ENCODE data around the gene FSTL4. TPM values are rescaled to one million over a fixed set of nuclear protein-coding genes. Genes with fewer than 3 reads are reported as not detected.

Gene FSTL4
- total RNA-seq, 6 donors from 2014 or later: 0.49 to 4.6 (median 1.1) TPM

DNA sequence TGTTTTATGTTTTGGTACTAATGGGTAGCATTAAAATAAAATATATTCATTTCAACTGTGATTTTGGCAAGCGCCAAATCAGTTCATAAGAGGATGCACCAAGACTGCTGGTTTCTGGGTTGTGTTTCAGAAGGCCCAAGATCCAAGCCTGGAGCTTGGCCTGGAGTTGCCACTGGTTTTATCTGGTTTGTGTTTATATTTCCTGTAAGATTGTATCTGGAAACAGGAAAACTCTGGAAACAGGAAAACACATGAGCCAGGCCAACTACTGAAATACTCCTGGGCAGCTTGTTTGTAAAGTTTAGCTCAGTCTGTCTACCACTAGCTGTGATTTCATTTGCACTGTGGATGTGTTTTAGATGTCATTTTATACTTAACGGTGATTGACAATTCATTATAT, 5.5 kb downstream of the FSTL4 start:
- no peak overlapping the region for H3K27ac ChIP-seq
- H3K27me3 ChIP-seq: peaks cover 0 to 7% (median 5%) of the 10 kb centered on the region in 4 donors
- 70 to 82% methylated on average over 2 of the region's 2 CpGs for WGBS, 2 donors
- H3K9me3 ChIP-seq: no peaks in the 10 kb centered on the region
- DNase-seq: no peak
- no peak overlapping the region for H3K4me3 ChIP-seq
- no peak for TF ChIP-seq POLR2AphosphoS5 (IDR thresholded peaks at IDR 0.05)
- TF ChIP-seq, protein P1, sequence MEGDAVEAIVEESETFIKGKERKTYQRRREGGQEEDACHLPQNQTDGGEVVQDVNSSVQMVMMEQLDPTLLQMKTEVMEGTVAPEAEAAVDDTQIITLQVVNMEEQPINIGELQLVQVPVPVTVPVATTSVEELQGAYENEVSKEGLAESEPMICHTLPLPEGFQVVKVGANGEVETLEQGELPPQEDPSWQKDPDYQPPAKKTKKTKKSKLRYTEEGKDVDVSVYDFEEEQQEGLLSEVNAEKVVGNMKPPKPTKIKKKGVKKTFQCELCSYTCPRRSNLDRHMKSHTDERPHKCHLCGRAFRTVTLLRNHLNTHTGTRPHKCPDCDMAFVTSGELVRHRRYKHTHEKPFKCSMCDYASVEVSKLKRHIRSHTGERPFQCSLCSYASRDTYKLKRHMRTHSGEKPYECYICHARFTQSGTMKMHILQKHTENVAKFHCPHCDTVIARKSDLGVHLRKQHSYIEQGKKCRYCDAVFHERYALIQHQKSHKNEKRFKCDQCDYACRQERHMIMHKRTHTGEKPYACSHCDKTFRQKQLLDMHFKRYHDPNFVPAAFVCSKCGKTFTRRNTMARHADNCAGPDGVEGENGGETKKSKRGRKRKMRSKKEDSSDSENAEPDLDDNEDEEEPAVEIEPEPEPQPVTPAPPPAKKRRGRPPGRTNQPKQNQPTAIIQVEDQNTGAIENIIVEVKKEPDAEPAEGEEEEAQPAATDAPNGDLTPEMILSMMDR (IDR thresholded peaks at IDR 0.05): no peak
- H3K36me3 ChIP-seq: no peaks in the 10 kb centered on the region
- H3K4me1 ChIP-seq: peaks cover 9 to 18% (median 12%) of the 10 kb centered on the region in 4 donors
- ATAC-seq (ENCODE audit: low FRiP score in 2 of 2): no peak

DNA sequence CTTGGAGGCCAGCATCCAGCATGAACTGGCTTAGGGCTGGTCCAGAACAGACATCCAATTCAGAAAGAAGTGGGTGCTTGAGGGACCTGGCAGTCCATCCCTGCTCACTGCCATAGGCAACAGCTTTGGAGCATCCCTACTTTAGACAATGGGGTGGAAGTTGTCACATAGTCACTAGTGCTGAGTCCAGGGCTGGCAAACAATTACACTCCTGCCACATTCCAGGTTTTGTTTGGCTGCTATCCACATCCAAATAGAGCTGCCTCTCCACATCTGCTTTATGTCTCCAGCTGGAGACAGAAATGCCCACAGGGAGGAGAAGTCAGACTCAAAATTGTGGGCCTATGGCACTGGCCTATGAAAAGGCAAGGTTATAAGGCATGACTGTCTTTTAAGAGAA, 7.0 kb downstream of the FSTL4 start:
- Histone ChIP-seq H3K9me3 (no peaks in the 10 kb centered on the region), H3K4me1 (peaks cover 0 to 6% (median 2%) of the 10 kb centered on the region in 4 donors), H3K27ac (no peak overlapping the region), H3K27me3 (no peaks in the 10 kb centered on the region), H3K36me3 (no peaks in the 10 kb centered on the region), H3K4me3 (no peak overlapping the region)
- DNase-seq: no peak
- no peak for ATAC-seq (ENCODE audit: low FRiP score in 2 of 2)
- TF ChIP-seq POLR2A (IDR thresholded peaks at IDR 0.05) (no peak), POLR2AphosphoS5 (IDR thresholded peaks at IDR 0.05) (no peak), EP300 (IDR thresholded peaks at IDR 0.05) (no peak)
- TF ChIP-seq, protein P1 (IDR thresholded peaks at IDR 0.05): no peak

DNA sequence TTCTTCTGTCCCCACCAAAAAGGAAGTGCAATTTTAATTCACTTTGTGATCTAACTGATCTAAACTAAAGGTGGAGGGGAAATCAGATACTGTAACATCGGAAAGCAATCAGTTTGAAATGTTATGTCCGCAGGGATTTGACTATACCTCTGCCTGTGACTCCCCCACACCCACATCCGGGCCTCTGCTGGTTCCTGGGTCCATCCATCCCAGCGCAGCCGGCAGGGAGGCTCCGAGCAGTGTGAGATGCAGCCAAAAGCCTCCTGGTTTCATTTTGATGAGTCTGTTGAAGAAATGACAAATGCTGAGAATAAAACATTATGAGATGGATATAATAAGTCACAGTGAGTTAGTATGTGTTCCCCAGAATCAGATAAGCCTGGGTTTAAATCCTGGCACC, 8.6 kb downstream of the FSTL4 start:
- ATAC-seq (ENCODE audit: low FRiP score in 2 of 2) (no peak), DNase-seq (no peak)
- H3K9me3 ChIP-seq: no peaks in the 10 kb centered on the region
- no peak overlapping the region for H3K4me3 ChIP-seq
- no peaks in the 10 kb centered on the region for H3K36me3 ChIP-seq
- WGBS, 2 donors: 76 to 78% methylated on average over 6 of the region's 6 CpGs
- H3K27me3 ChIP-seq: no peaks in the 10 kb centered on the region
- peaks cover 0 to 6% (median 2%) of the 10 kb centered on the region in 4 donors for H3K4me1 ChIP-seq
- no peak overlapping the region for H3K27ac ChIP-seq
- TF ChIP-seq POLR2AphosphoS5 (IDR thresholded peaks at IDR 0.05) (no peak), EP300 (IDR thresholded peaks at IDR 0.05) (no peak), POLR2A (IDR thresholded peaks at IDR 0.05) (no peak)
- TF ChIP-seq, protein P1 (IDR thresholded peaks at IDR 0.05): no peak

DNA sequence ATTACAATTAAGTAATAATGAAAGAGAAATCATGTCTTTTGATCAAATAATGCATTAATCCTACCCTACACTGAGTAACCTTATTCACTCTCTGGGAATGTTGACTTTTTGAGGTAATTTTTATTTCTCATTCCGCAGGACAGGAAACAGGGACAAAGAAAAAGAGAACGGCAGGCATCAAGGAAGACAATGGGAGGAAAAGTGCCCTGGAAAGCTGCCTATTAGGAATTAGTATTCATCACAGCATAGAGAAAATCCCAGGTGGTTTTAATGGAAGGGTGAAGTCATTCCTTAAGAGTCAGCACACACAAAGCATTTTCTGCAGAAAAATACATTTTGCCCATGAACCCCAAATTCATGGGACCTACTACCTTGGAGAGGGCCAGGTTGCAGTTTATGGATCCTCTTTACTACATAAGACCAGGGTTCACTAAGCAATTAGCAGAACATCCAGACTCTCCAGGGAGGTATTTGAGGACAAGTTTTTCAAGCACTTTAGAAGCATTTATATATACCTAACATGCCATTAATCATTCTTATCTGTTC, 9.4 kb downstream of the FSTL4 start:
- H3K27me3 ChIP-seq: no peaks in the 10 kb centered on the region
- DNase-seq (no peak), ATAC-seq (ENCODE audit: low FRiP score in 2 of 2) (no peak)
- peaks cover 0 to 6% (median 2%) of the 10 kb centered on the region in 4 donors for H3K4me1 ChIP-seq
- 43 to 47% methylated on average over 2 of the region's 2 CpGs for WGBS, 2 donors
- H3K4me3 ChIP-seq: no peak overlapping the region
- H3K36me3 ChIP-seq: no peaks in the 10 kb centered on the region
- TF ChIP-seq POLR2AphosphoS5 (IDR thresholded peaks at IDR 0.05): no peak
- TF ChIP-seq POLR2A (IDR thresholded peaks at IDR 0.05): no peak
- TF ChIP-seq EP300 (IDR thresholded peaks at IDR 0.05): no peak
- TF ChIP-seq, protein P1 (IDR thresholded peaks at IDR 0.05): no peak
- no peak overlapping the region for H3K27ac ChIP-seq
- no peaks in the 10 kb centered on the region for H3K9me3 ChIP-seq

DNA sequence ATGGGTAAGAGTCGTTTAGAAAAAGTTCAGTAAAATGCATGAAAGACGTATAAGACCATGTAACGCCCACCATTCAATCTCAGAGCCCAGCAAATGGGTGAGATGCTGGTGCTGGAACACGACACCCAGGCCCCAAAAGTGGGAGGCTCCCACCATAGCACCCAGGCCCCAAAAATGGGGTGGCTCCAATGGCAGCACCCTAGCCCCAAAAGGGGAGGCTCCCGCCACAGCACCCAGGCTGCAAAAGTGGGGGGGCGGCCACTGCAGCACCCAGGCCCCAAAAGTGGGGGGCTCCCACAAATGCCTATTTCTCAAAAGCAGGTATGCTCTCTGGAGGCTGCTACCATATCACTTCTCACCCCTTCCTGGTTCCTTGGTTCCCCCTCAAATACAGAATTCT, 12.7 kb downstream of the FSTL4 start:
- ATAC-seq (ENCODE audit: low FRiP score in 2 of 2) (no peak), DNase-seq (no peak)
- Histone ChIP-seq H3K4me3 (no peak overlapping the region), H3K27me3 (no peaks in the 10 kb centered on the region), H3K4me1 (no peaks in the 10 kb centered on the region), H3K27ac (no peak overlapping the region), H3K36me3 (no peaks in the 10 kb centered on the region), H3K9me3 (no peaks in the 10 kb centered on the region)
- 78 to 82% methylated on average over 5 to 6 of the region's 6 CpGs for WGBS, 2 donors
- TF ChIP-seq, protein P1 (IDR thresholded peaks at IDR 0.05): no peak
- TF ChIP-seq EP300 (IDR thresholded peaks at IDR 0.05) (no peak), POLR2A (IDR thresholded peaks at IDR 0.05) (no peak), POLR2AphosphoS5 (IDR thresholded peaks at IDR 0.05) (no peak)

All from upper lobe of left lung (tissue), 6 donors.